Endothelial cell (in vitro differentiated cells): ENCODE data around the gene ANKRD63. TPM values are rescaled to one million over a fixed set of nuclear protein-coding genes. Genes with fewer than 3 reads are reported as not detected.

Experiments used
- DNase-seq: peaks from one replicate; pipeline ENCODE4 v3.0.0; 2021; ENCODE audit warnings: low spot score
- H3K27ac Mint-ChIP-seq: one replicate; pipeline ENCODE4 v1.8.0; 2021; ENCODE audit warnings: mixed read lengths, inconsistent platforms; ENCODE audit not compliant: unreplicated experiment
- H3K27me3 Mint-ChIP-seq: one replicate; pipeline ENCODE4 v1.8.0; 2021; ENCODE audit warnings: mild to moderate bottlenecking, moderate library complexity, mixed read lengths, inconsistent platforms; ENCODE audit not compliant: unreplicated experiment
- H3K36me3 Mint-ChIP-seq: one replicate; pipeline ENCODE4 v1.8.0; 2021; ENCODE audit warnings: mild to moderate bottlenecking, low read depth, mixed read lengths, inconsistent platforms; ENCODE audit not compliant: unreplicated experiment
- H3K4me1 Mint-ChIP-seq: one replicate; pipeline ENCODE4 v1.8.0; 2021; ENCODE audit warnings: mild to moderate bottlenecking, mixed read lengths, inconsistent platforms; ENCODE audit not compliant: unreplicated experiment
- H3K4me3 Mint-ChIP-seq: one replicate; pipeline ENCODE4 v1.8.0; 2021; ENCODE audit warnings: mild to moderate bottlenecking, mixed read lengths, inconsistent platforms; ENCODE audit not compliant: unreplicated experiment
- H3K9me3 Mint-ChIP-seq: one replicate; pipeline ENCODE4 v1.8.0; 2021; ENCODE audit warnings: mixed read lengths, inconsistent platforms; ENCODE audit not compliant: unreplicated experiment
- total RNA-seq: library from RNA; stranded (reverse); fragmentation: NEBNext Ultra II Directional; extraction: Animal tissue kit (Norgen Biotek cat#: 25700); gene quantifications from one replicate; pipeline ENCODE4 v1.2.1, GENCODE V29; 2021; ENCODE audit not compliant: unreplicated experiment
- TF ChIP-seq, protein P1 (sequence below): fragments of 200-600 bp; sonication (generic); IDR thresholded peaks from one replicate; pipeline ENCODE4 v1.5.0; 2021; ENCODE audit warnings: antibody characterized with exemption; ENCODE audit not compliant: unreplicated experiment

Gene ANKRD63
- total RNA-seq, 1 donor from 2014 or later = not detected

DNA sequence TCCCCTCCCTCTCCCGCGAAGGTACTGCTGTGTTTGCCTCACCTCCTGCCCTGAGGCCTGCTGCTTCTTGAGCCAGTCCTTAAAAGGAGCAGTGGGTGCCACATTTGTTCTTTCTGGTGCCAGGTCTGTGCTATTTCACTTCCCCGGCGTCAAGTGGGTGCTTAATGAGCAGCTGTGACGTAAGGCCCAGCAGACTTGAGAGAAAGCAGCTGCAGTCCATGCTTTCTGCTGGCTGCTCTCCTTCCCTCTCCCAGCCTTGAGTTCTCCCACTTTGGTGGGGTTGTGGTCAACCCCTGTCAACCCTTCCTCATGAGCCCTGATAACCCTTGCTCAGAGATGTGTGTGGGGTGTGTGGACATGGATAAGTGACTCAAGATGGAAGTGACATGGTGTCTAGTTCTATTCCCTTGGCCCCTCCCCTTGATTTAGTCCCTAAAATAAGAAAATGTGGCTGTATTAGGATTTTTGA, 47.5 kb upstream of the ANKRD63 start:
- Mint-ChIP-seq H3K27ac (no peak overlapping the region), H3K4me3 (no peak overlapping the region), H3K36me3 (no peaks in the 10 kb centered on the region), H3K9me3 (no peaks in the 10 kb centered on the region), H3K27me3 (peaks cover 5% of the 10 kb centered on the region), H3K4me1 (peaks cover 62% of the 10 kb centered on the region)
- no peak for DNase-seq
- TF ChIP-seq, protein P1, sequence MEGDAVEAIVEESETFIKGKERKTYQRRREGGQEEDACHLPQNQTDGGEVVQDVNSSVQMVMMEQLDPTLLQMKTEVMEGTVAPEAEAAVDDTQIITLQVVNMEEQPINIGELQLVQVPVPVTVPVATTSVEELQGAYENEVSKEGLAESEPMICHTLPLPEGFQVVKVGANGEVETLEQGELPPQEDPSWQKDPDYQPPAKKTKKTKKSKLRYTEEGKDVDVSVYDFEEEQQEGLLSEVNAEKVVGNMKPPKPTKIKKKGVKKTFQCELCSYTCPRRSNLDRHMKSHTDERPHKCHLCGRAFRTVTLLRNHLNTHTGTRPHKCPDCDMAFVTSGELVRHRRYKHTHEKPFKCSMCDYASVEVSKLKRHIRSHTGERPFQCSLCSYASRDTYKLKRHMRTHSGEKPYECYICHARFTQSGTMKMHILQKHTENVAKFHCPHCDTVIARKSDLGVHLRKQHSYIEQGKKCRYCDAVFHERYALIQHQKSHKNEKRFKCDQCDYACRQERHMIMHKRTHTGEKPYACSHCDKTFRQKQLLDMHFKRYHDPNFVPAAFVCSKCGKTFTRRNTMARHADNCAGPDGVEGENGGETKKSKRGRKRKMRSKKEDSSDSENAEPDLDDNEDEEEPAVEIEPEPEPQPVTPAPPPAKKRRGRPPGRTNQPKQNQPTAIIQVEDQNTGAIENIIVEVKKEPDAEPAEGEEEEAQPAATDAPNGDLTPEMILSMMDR = no peak

DNA sequence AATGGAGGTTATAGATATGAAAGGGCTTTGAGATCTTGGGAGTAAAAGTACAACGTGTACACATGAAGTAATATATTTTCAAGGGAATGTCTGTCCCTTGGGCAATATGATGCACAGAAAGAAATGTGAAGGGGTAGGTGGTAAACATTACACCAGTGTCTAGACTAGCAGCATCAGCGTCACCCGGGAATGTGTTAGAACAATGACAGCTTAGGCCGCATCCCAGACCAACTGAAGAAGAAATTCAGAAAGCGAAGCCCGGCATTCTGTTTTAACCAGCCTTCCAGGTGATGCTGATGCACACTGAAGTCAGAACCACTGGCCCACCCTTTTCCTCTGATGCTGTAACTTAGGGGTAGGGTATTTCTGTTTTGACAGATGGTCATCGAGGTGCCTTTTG, 46.9 kb upstream of the ANKRD63 start:
- TF ChIP-seq, protein P1 = no peak
- DNase-seq = no peak
- no peaks in the 10 kb centered on the region for H3K9me3 Mint-ChIP-seq
- H3K4me1 Mint-ChIP-seq = peaks cover 68% of the 10 kb centered on the region
- H3K27ac Mint-ChIP-seq = no peak overlapping the region
- no peaks in the 10 kb centered on the region for H3K36me3 Mint-ChIP-seq
- peaks cover 7% of the 10 kb centered on the region for H3K27me3 Mint-ChIP-seq
- H3K4me3 Mint-ChIP-seq = no peak overlapping the region

DNA sequence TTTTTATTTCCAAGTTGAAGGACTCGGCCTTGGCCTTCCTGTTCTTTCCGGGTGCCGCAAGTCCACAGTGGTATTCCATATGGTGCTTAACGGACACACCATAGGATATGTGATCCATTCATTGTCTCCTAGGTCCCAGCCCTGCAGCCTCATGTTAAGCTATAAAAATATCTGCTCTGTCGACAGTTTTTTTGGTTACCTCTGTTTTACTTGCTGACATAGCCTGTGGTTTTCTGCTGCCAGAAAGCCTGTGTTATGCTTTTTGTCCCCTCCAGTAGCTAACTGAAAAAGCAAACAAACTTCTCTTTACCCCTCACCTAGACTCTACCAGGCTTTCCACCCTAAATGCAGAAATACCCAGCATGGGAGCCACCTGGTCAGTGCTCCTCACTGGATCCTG, 45.9 kb upstream of the ANKRD63 start:
- H3K4me1 Mint-ChIP-seq = peaks cover 62% of the 10 kb centered on the region
- DNase-seq = no peak
- H3K9me3 Mint-ChIP-seq = no peaks in the 10 kb centered on the region
- H3K4me3 Mint-ChIP-seq = no peak overlapping the region
- H3K27ac Mint-ChIP-seq = no peak overlapping the region
- peaks cover 9% of the 10 kb centered on the region for H3K27me3 Mint-ChIP-seq
- H3K36me3 Mint-ChIP-seq = no peaks in the 10 kb centered on the region
- TF ChIP-seq, protein P1 = no peak

DNA sequence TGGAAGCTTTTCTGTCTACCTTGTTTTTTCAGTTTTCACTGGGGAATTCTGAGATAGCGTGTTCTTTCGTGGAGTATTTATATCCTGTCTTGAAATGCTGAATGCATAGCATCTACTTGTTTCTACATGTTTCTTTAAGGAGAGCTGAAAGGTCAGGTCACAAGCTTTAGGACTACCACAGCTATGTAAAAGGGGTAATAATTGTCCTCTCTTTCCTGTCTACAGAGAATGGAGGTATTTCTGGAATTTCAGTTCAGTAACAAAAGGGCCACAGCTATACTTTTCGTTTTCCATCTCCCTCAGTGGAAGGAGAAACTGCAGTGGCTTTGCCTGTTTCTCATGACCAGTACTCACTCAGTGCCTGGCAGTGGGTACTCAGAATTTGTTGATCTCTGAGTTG, 45.3 kb upstream of the ANKRD63 start:
- H3K4me1 Mint-ChIP-seq = peaks cover 58% of the 10 kb centered on the region
- TF ChIP-seq, protein P1 = no peak
- H3K36me3 Mint-ChIP-seq = no peaks in the 10 kb centered on the region
- no peak for DNase-seq
- H3K27me3 Mint-ChIP-seq = peaks cover 8% of the 10 kb centered on the region
- no peaks in the 10 kb centered on the region for H3K9me3 Mint-ChIP-seq
- H3K4me3 Mint-ChIP-seq = no peak overlapping the region
- no peak overlapping the region for H3K27ac Mint-ChIP-seq

- TF ChIP-seq, protein P1 = no peak
- H3K4me1 Mint-ChIP-seq = peaks cover 57% of the 10 kb centered on the region
- no peak overlapping the region for H3K4me3 Mint-ChIP-seq
- DNase-seq = no peak
- no peaks in the 10 kb centered on the region for H3K36me3 Mint-ChIP-seq
- peaks cover 4% of the 10 kb centered on the region for H3K27me3 Mint-ChIP-seq
- no peaks in the 10 kb centered on the region for H3K9me3 Mint-ChIP-seq
- H3K27ac Mint-ChIP-seq = no peak overlapping the region
Observed at GRCh38 chr15:40327457-40327856, 44.6 kb upstream of the ANKRD63 start.
